ENCODE results near the gene HIPK2.
"Not testable (repeated sequence)": the region's sequence is repeated elsewhere in the genome, so short reads cannot be mapped to it uniquely, and the experiment has no call there.

HIPK2 gene

DNA sequence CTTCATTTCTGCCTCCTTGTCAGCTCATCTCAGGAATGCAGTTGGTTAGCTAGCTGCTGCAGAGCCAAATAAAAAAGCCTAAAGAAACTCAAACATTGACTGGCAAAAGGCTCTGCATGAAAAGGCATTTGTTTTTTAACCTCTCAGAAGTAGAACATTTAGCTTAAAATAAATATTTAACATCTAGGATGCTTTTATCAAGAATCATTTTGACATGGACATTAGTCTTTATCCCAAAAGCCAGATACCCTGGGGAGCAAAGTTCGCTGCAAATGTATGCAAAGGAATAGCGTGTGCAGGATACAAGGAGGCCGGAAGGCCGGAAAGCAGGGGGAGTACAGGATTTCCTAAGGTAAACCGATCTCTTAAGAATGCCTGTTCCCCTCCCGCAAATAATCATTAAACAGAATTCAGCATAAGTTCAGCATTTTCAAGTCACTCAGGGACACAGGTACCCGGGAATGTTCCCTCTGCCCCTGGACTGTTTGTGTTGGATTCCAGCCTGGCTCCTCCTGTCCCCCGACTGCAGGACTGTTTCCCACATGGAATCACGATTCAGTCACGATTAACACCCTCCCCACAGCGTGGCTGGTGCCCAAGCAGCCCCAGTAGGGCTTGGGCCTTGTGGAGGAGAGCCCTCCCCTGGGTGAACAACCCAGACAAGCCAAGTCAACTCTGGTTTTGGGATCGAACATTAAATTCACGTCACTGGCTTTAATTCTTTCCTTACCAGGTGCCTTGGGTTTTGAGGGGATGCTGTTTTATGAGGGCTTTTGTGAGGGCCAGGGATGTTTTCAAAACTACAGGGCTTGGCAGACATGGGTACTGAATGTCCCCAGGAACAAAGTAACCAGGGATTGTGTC is 97.8 kb downstream of the HIPK2 start:
- no peak for DNase-seq (ENCODE audit: extremely low read depth in 1 of 2, low read depth in 1 of 2)

DNA sequence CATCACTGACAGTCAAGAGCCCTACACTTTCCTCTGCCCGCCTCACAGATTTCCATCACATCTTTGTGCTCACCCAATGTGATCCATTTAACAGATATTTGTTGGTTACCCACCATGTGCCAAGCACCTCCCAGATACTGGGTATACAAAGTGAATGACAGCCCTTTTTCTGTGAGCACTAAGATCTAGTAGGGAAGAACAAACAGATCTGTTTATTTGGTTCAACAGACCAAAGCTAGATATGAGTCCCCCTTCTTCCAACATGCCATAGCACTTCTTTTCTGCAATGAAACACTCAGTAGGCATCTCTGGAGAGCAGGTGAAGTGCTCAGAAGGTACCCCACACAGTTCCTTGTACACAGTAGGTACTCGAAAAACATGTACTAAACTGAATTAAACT is 101.4 kb downstream of the HIPK2 start:
- no peak for DNase-seq (ENCODE audit: extremely low read depth in 1 of 2, low read depth in 1 of 2)

DNA sequence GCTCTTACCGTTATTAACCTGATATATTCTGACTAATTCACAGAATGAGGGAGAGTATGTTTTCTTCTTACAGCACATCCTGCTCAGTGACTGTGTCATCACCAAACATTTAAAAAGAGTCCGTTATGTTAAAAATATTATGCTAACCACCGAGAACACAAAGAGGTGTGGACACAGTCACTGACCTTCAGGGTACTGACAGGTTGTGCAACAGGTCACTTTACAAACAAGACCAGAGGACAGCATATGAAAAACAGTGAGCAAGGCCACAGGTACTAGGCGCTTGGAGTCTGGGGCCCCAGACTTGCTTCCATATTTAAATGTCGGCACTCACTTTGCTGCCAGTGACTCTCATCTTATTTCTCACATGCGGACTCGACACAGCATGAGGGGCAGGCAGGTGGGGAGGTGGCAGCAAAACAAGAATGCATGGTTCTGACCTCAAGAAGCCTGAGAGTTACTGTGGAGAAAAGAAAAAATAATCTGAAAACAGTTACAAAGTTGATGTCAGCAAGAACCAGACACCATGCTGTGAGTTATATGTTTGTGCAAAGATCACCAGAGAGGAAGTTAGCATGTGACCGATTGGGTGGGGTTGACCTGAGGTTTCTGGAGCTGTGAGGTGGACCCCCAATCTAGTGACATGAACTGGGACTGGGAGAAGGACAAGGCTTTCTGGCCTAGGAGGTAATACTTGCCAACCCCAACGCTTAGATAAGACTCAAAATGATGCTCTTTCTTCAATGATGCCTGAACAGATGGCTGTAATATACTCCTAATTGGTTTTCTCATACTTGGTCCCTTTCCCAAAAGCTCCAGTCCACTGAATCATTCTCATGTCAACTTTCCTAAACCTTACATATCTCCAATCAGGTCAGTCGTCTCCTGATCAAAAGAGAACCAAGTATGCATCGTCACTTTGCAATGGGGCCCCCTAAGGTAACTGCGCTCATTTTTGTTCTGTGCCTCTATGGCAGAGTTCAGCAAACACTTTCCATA is 102.4 kb downstream of the HIPK2 start:
- no peak for DNase-seq (ENCODE audit: extremely low read depth in 1 of 2, low read depth in 1 of 2)

DNA sequence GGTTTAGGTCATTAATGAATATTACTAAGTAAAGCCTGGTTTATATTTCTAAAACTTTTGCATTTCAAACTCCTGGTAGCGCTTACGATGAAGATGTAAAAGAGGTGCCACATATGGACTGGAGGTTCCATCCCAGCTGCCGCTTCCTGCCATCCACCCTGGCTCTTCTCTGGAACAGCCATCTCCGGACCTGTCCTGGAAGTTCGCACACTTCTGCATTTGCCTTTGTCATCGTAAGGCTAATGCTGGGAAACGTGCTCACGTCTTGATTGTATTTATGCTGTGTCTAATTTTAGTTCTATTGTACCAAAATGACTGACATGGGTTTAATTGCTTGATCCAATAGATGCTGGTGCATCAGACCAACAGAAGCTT is 103.1 kb downstream of the HIPK2 start:
- DNase-seq (ENCODE audit: extremely low read depth in 1 of 2, low read depth in 1 of 2), result no peak

DNA sequence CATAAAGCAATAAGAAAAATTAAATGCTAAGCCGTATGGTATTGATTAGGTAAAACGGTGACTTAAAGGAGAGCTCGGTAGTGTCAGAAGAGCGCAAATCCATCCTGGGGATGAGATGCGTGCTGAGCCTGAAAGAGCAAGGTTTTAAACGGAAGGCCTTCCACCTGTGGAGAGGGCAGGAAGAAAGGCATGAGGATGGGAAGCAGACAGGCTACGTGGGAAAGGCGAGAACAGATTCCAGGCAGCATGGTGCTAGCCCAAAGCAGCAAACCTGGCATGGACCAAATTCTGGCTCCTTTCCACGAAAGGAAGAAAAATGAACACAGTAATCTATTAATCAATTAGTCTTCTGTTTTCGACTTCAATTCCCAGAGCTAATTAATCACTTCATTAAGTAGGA is 103.5 kb downstream of the HIPK2 start:
- no peak for DNase-seq (ENCODE audit: extremely low read depth in 1 of 2, low read depth in 1 of 2)

DNA sequence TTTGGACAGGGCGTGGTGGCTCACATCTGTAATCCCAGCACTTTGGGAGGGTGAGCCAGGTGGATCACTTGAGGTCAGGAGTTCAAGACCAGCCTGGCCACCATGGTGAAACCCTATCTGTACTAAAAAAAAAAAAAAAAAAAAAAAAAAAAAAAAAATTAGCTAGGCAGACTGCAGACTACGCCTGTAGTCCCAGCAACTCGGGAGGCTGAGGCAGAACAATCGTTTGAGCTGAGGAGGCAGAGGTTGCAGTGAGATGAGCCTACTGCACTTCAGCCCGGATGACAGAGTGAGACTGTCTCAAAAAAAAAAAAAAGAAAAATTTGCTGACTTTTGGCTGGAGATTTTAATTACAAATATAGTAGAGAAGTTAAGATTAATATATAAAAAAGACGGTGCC is 104.0 kb downstream of the HIPK2 start:
- no peak for DNase-seq (ENCODE audit: extremely low read depth in 1 of 2, low read depth in 1 of 2)

DNA sequence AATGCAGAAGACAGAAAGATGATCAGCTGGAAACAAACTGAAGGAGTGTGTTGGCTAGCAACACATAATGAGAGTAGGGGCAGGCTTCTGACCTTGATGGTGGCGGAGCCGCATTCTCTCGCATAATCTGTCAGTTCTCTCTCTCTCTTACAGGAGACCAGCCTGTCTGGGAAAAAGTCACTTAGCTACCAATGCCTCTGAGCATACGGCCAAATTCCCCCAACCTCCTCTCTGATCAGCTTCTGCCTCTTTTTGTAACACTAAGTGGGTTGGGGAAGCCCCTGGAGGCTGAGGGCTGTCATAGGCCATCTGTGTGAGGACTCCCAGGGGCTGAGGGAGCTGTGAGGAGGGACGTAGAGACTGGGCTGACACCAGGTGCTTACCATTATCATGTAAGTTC is 104.6 kb downstream of the HIPK2 start:
- no peak for DNase-seq (ENCODE audit: extremely low read depth in 1 of 2, low read depth in 1 of 2)

DNA sequence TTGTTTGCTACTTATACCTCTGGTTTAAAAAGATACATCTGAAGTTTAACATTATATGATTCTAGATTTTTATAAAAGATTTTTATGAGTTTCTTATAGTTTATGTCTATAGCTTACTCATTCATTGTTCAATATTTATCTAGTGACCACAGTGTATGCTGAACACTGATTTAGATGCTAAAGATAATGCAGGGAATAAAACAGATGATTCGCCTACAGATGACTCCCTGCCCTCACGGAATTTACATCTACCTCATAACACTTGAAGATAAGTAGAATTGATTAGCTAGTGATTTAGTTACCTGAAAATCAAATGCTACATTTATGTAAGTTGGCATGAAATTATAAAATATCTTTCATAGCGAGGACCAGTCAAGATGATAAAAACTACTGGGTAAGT is 105.8 kb downstream of the HIPK2 start:
- no peak for DNase-seq (ENCODE audit: extremely low read depth in 1 of 2, low read depth in 1 of 2)

DNA sequence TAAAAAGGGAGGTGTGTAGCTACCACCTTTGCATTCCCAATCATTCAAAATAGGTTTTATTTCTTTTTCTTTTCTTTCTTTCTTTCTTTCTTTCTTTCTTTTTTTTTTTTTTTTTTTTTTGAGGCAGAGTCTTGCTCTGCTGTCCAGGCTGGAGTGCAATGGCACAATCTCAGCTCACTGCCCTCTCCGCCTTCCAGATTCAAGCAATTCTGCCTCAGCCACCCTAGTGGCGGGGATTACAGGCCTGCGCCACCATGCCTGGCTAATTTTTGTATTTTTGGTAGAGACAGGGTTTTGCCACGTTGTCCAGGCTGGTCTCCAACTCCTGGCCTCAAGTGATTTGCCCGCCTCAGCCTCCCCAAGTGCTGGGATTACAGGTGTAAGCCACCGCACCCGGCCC is 107.1 kb downstream of the HIPK2 start:
- not testable (repeated sequence) for DNase-seq (ENCODE audit: extremely low read depth in 1 of 2, low read depth in 1 of 2)

DNA sequence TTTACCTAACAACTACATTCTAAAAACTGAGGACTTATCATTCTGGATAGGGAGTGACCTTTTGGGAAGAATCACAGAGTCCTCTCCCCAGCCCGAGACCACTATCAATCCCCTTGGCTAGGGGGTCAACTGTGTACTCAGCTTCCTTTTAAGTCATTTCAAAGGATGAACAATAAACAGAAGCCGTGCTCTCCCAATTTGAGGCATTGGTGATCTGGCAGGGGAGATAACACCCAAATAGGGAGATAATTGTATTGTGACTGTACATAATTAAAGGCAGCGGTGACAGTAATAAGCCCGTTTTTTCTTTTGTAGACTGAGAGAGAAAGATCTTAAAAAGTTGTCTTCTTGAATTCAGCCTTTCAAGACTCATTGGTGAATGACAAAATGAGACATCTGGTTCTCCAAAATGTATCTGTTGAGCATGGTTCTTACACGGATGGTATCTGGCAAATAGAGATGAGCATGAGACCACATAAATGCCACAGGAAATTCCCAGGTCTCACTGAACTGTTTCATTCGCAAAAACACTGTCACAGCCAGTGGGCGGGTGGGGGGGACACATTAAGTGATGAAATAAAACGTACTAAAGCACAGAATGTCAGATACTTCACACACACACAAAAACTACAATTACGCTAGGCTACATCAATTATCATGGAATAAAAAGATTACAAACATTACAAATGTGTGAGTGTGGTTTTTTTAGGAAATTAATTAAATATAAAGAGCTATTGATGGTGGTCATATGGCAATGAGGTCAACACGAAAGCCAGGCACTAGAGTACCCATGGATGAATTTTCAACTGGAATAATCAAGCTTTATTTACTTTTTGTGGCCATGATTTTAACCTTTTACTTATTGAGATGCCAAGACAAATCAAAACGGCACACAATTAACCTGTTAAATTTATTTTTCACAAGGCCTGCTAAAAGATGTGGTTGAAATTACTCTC is 108.4 kb downstream of the HIPK2 start:
- no peak for DNase-seq (ENCODE audit: extremely low read depth in 1 of 2, low read depth in 1 of 2)

DNA sequence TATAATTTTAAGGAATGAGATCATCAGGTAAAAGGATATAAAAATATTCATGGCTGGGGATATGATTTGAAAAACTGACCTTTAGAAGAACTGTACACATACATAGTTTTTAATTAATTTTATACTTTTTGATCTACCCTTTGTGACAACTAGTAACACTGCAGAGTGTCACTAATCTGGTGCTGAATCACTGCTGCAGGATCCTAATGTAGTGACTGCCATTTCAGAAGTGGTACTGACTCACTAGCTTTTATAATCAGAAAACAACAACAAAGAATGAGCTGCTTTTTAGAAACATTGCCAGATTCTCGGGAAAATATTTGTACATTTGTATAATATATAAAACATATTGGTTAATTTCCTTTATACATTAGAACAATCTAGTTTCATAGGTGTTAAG is 110.4 kb downstream of the HIPK2 start:
- DNase-seq (ENCODE audit: extremely low read depth in 1 of 2, low read depth in 1 of 2), result no peak

DNA sequence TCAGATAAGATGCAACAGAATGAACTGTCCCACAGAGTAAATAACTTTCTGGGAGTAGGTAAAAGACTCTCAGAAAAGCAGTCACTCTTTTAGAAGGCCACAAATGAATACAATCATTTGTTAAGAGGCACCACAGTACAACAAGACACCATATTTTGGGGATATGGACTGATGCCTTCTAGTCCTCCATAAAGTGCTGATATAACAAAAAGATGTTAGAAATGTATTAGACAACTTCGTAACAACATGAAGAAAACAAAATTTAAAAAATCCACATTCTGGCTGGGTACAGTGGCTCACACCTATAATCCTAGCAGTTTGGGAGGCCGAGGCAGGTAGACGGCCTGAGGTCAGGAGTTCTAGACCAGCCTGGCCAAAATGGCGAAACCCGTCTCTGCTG is 111.3 kb downstream of the HIPK2 start:
- DNase-seq (ENCODE audit: extremely low read depth in 1 of 2, low read depth in 1 of 2), result no peak

DNA sequence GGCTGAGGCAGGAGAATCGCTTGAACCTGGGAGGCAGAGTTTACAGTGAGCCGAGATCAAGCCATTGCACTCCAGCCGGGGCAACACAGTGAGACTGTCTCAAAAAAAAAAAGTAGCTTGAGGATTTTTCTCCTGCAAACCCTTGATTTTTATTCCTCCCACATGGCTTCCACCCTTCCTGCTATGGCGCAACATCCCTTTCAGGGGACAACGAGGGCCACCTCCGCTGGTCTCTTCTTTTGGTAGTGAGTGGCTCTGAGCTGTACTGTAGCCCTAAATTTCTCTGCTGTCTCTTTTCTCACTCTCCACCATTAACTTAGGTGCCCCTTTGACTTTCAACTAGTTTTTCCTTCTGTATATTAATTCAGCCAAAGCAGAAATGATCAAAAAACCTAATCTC is 113.4 kb downstream of the HIPK2 start:
- no peak for DNase-seq (ENCODE audit: extremely low read depth in 1 of 2, low read depth in 1 of 2)

DNA sequence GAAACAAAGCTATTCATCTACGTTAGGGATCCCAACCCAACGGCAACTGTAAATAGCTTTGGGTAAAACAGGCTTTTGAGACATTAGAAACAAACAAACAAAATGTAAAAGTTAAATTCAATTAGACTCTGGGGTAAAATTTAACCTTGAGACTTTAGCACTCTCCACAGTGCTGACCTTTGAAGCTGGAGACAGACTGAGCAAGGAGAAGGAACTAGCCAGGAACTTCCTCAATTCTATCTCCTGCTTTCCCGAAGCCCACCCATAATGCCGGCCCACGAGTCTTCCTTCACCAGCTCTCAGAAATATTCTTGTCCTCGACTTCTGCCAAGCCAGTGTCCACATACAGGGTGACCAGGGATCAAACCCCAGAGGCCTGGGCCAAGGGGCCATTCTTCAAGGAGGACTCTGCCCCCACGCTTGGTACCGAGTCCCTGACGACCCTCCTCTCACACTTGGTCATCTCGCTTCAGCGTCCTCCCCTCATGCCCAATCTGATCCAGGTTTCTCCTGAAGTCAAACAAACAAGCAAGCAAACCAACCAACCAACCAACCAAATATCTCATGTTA is 114.1 kb downstream of the HIPK2 start:
- no peak for DNase-seq (ENCODE audit: extremely low read depth in 1 of 2, low read depth in 1 of 2)

DNA sequence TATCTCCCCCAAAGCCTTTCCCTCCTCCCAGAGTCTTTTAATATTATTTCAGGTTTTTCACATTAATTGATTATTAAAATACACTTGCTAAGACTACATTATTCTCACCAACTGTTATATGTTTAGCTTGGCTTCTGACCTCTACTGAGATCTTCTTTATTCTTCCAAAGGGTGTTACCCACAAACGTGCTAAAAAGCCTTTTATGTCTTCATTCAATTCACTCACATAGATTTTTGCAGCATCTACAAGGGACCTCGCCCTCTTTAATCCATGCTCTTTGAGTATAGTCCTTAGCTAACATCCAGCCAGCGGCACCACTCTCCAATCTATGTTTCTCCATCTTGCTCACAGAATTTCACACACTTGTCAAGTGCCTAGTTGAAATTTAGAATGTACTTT is 115.9 kb downstream of the HIPK2 start:
- DNase-seq (ENCODE audit: extremely low read depth in 1 of 2, low read depth in 1 of 2), result no peak

DNA sequence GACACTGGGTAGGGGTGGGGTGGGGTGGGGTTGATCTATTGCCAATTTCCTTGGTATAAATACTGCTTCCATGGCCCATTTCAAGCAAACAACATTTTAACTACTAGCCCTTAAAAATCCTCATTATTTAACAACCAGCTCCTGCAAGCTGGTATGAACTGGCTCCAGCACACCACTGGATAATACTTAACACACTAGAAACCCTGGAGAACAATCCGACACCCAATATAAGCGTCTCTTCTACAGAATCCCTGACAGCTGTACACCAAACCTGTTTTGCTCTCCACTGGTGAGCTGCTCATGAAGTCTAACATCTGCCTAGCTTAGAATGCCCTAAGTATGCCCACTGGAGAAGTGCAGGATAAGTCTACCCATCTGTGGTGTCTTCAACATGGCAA is 116.8 kb downstream of the HIPK2 start:
- DNase-seq (ENCODE audit: extremely low read depth in 1 of 2, low read depth in 1 of 2), result no peak

DNA sequence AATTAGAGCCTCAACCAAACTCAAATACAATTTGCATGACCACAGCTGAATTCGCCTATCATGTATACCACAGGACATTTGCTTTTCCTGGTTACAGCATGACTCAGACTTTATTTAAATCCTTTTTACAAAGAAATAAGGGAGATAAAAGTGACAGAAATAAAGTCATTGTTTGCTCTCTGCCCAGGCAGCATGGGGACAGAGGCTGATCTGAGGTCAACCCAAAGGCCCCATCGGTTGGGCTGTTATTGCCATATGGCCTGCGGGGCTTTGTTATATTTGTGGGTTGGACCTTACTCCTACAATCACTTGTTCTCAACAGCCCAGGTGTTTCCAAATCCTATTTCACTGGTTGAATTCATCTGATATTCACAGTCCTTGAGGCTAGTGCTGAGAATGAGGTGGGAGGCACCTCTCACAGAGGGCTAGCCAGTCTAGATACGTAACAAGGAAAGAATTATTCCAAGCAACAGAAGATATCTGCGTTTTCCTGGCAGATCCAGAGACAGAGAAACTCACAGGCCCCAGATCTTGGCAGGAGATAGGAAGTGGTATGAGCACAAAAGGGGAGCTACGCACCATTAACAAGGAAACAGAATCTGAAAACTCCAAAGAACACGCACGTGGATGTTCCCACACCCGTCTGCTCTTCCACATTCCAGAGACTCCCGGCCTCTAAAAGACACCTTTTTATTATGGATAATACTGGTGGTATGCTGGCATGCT is 117.3 kb downstream of the HIPK2 start:
- no peak for DNase-seq (ENCODE audit: extremely low read depth in 1 of 2, low read depth in 1 of 2)

DNA sequence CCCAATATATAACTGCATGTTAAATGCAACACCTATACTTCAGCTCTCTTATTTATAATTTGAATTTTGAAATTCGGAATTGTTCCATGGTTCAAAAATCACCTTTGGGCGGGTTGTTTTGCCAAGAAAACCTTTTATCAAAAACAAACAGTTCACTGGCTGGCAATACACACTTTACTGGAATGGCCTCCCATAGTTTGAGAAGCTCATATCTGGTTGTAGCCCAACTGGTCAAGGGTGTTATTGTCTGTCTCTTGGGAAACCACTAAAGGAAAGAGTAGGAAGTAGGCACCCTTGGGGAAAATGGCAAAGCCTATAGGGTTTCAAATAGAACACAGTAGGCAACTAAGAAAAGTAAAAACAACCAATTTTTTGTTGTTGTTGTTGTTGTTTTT is 117.9 kb downstream of the HIPK2 start:
- DNase-seq (ENCODE audit: extremely low read depth in 1 of 2, low read depth in 1 of 2), result no peak

DNA sequence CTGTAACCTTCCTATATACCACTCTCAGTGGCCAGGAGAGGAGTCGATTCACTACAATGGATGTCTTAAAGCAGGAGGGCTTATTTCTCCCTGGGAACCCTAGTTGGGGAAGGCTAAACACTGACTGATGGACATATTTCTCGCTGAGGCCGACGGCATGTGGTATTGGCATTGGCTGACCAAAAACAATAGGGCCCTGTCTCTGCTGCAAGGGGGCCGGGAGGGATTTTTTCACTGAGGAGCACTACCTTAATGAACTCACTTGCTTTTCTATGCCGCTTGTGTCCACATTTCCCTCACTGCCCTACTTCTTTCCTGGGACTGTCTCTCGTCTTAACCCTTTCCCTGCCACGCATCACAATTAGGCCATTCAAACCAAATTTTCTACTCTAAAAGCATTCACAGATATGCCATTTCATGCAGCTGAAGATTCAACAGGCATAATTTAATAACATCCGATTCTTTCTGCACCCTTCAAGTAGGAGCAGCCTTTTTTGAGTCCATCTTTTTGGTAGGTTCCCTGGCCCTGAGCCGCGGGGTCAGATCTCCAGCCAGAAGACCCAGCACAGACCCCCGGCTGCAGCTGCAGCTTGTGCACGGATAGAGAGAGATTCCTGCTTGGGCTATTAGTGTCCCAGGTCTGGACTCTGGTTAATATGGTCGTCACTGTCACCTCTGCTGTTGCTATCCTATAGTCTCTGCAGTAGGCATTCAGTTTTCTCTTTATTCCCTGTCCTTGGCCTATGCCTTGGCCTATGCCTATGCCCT is 118.7 kb downstream of the HIPK2 start:
- no peak for DNase-seq (ENCODE audit: extremely low read depth in 1 of 2, low read depth in 1 of 2)
